ENCODE data around the gene PTHLH. TPM values are rescaled to one million over a fixed set of nuclear protein-coding genes. Genes with fewer than 3 reads are reported as not detected.

The PTHLH gene
- total and polyA plus RNA-seq, 10 of the 15 experiments (the other 5 are each of a cell fraction or from before 2014, with no cell fraction given) = 0.08 to 0.12 TPM; not detected in 8

- POLR2A ChIA-PET = no interaction called here
- FAIRE-seq (no peak), ATAC-seq (no peak), DNase-seq (ENCODE audit: low read depth, low spot score) (no peak)
- Histone ChIP-seq H3K9me3 (replicated peaks; ENCODE audit: control insufficient read depth, insufficient read depth, low read length) (no peaks in the 10 kb centered on the region), H3K79me2 (ENCODE audit: control insufficient read depth, insufficient read depth, low read length) (no peaks in the 10 kb centered on the region), H4K20me1 (ENCODE audit: control insufficient read depth, insufficient read depth) (no peaks in the 10 kb centered on the region), H3K4me2 (ENCODE audit: control insufficient read depth, insufficient read depth) (no peak overlapping the region), H3K36me3 (ENCODE audit: control insufficient read depth in 2 of 2, insufficient read depth in 2 of 2, low read length in 1 of 2) (no peaks in the 10 kb centered on the region), H3K27me3 (replicated peaks in 1 of 2; ENCODE audit: control insufficient read depth in 2 of 2, insufficient read depth in 2 of 2, low read length in 1 of 2) (no peaks in the 10 kb centered on the region), H2AFZ (ENCODE audit: control insufficient read depth, low read depth, low read length) (no peak overlapping the region), H3K27ac (ENCODE audit: control insufficient read depth, insufficient read depth) (no peak overlapping the region), H3K4me3 (no peak overlapping the region), H3K4me1 (ENCODE audit: control insufficient read depth, insufficient read depth, low read length) (no peaks in the 10 kb centered on the region), H3K9ac (ENCODE audit: control insufficient read depth, insufficient read depth, low read length) (no peak overlapping the region)
- intact Hi-C loops (cut with micrococcal nuclease; ENCODE audit: unreplicated experiment) = no loop called here
- CTCF ChIA-PET = no interaction called here
- SMC1A ChIA-PET (ENCODE audit: uncharacterized antibody, unreplicated experiment) = no interaction called here
- TF ChIP-seq ATF2 (IDR thresholded peaks at IDR 0.05; ENCODE audit: low read length) (no peak), RBBP5 (conservative IDR thresholded peaks at IDR 0.05) (no peak), CHD4 (IDR thresholded peaks at IDR 0.05) (no peak), ZNF274 (IDR thresholded peaks at IDR 0.05; ENCODE audit: insufficient read depth, insufficient read length) (no peak), FOXK2 (IDR thresholded peaks at IDR 0.05) (no peak), ATF3 (IDR thresholded peaks at IDR 0.05; ENCODE audit: borderline replicate concordance, extremely low read depth, low read depth, low read length) (no peak), ZNF592 (IDR thresholded peaks at IDR 0.05) (no peak), GATAD2B (conservative IDR thresholded peaks at IDR 0.05; ENCODE audit: low read depth) (no peak), BACH1 (IDR thresholded peaks at IDR 0.05; ENCODE audit: borderline replicate concordance) (no peak), CHD1 (IDR thresholded peaks at IDR 0.05; ENCODE audit: low read depth, low read length) (no peak), MXI1 (IDR thresholded peaks at IDR 0.05; ENCODE audit: low read depth, low read length) (no peak), RUNX3 (IDR thresholded peaks at IDR 0.05; ENCODE audit: low read length) (no peak), TCF3 (IDR thresholded peaks at IDR 0.05; ENCODE audit: borderline replicate concordance, insufficient read depth, low read depth, low read length) (no peak), SRF (IDR thresholded peaks at IDR 0.05; ENCODE audit: low read depth in 2 of 2, low read length in 2 of 2) (no peak), RAD21 (IDR thresholded peaks at IDR 0.05; ENCODE audit: insufficient read depth, low read depth, low read length) (no peak)
- RAD21 ChIA-PET (ENCODE audit: unreplicated experiment) = no interaction called here
- no TSS peak for BruUV-seq (replicated peaks)
- in situ Hi-C loops (cut with MboI) = no loop called here
- WGBS (ENCODE audit: insufficient coverage, insufficient replicate concordance, low lambda C conversion rate, missing lambda C conversion rate) = 54% methylated on average over 3 of the region's 3 CpGs
These were observed 24.2 kb upstream of the PTHLH start for GRCh38 chr12:27996761-27997160.

All from GM12878 (cell line).